ENCODE measurements around the gene CENPU.

CENPU gene

DNA sequence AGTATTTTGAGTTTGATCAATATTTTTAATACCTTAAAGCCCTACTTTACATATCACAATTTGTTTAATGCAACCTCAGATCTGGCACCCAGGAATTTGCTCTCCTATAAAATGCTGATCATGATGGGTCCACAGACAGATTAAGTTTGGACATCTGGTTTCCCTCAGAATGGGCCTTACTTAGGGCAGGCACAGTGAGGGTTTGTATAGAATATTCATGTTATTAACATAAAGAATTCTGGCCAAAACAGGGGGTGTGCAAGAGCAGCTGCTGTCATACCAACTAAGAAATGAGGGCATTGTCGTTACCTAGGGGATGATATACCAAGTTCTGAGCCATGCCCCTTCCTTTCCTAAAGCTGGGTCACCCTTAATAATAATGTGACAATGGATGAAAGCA lies 37.5 kb upstream of the CENPU start:
- TF ChIP-seq, protein P1, sequence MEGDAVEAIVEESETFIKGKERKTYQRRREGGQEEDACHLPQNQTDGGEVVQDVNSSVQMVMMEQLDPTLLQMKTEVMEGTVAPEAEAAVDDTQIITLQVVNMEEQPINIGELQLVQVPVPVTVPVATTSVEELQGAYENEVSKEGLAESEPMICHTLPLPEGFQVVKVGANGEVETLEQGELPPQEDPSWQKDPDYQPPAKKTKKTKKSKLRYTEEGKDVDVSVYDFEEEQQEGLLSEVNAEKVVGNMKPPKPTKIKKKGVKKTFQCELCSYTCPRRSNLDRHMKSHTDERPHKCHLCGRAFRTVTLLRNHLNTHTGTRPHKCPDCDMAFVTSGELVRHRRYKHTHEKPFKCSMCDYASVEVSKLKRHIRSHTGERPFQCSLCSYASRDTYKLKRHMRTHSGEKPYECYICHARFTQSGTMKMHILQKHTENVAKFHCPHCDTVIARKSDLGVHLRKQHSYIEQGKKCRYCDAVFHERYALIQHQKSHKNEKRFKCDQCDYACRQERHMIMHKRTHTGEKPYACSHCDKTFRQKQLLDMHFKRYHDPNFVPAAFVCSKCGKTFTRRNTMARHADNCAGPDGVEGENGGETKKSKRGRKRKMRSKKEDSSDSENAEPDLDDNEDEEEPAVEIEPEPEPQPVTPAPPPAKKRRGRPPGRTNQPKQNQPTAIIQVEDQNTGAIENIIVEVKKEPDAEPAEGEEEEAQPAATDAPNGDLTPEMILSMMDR (conservative IDR thresholded peaks at IDR 0.05; ENCODE audit: low read length): no peak
- no peak overlapping the region for H3K4me3 ChIP-seq (ENCODE audit: low read length)
- DNase-seq (ENCODE audit: low read depth): no peak

DNA sequence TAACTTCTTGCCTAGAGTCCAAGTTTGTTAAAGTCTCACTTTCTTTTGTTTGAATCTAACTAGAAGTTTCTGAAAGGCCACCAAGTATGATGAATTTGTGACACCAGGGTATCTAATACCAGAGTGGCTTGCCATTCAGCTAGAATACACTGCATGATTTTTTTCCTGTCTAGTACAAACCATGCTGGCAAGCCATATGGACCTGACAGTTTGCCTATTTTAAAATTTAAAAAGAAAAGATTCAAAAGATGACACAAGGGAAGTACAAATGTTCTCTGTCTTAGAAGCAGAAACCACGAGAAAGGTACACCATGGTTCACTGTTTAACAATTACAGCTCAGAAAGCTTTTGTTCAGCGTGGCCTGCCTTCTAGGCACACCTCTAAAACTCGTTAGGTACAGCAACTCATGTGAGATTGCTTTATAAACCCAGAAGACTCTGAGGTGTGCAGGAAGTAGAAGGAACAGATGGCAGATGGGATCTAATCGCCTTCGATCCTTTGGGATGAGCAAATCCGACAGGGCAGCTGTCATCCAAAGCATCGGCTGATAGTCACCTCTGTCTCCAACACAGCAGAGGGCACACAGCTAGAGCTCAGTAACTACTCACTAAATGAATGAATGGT lies 35.4 kb upstream of the CENPU start:
- TF ChIP-seq, protein P1 (conservative IDR thresholded peaks at IDR 0.05; ENCODE audit: low read length): no peak
- no peak overlapping the region for H3K4me3 ChIP-seq (ENCODE audit: low read length)
- DNase-seq (ENCODE audit: low read depth): no peak

DNA sequence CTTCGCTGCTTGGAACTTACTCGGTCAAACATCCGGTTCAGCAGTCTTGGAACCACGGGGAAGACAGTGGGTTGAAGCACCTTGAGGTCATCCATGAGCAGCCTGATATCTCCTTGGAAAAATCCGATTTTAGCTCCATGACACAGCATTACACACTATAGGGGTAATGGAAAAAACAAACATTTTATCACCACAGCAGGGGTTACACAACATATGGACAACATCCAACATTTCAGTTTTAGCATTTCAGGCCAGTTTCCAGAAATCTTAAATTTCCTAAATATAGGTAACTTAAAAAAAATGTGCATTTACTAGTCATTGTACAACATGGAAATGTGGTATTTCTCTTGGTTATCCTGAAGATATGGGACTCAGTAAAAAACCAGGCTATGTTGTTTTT lies 34.4 kb upstream of the CENPU start:
- TF ChIP-seq, protein P1 (conservative IDR thresholded peaks at IDR 0.05; ENCODE audit: low read length): no peak
- H3K4me3 ChIP-seq (ENCODE audit: low read length): no peak overlapping the region
- no peak for DNase-seq (ENCODE audit: low read depth)

DNA sequence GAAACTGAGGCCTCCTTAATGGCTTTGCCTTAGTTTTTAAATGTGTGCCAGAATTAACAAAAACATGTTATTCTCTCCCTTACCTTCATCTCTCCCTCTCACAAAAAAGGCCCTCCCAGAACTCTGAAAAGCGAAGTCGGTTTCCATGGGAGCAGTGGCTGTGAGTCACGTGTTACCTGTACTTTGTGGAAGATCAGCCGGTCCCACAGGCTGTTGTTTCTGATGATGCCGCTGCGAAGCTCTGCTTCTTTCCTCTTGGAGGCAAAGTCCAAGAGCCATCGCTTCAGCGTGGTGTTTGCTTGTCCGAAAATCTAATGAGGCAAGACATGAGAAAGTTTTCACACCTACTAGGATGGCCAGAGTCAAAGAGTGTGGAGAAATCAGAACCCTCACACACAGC lies 32.5 kb upstream of the CENPU start:
- no peak for DNase-seq (ENCODE audit: low read depth)
- TF ChIP-seq, protein P1 (conservative IDR thresholded peaks at IDR 0.05; ENCODE audit: low read length): no peak
- H3K4me3 ChIP-seq (ENCODE audit: low read length): no peak overlapping the region

DNA sequence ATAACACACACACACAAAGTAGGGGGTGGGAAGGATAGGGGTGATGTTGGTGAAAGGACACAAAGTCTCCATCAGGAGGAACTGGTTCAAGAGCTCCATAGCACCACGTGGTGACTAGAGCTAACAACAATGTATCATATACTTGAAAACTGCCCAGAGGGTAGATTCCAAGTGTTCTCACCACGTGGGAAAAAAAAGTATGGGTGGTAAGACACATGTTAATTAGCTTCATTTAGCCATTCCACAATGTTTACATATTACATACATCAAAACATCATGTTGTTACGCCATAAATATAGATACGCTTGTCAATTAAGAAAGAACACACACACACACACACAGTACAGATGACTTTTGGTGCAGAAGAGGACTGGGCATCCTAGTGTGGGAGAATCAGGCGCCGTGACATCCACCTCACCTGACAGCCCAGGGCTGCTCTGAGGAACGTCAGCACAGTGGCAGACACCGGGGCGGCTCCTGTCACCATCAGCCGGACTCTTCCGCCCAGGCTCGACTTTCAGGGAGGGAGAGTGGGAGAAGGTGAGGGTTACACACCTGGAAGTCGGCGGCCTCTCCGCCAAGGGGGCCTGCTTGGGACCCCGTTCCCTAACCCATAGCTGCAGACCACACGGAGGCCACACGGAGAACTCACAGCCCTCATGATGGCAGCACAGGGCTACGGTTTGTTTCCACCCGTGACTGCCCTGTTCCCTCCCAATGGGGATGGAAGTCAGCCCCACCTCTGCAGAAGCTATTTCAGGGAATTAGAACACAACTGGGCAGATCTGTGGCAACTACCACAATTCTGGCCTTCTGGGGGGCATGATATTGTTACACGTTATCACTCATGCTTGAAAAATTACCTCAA lies 31.8 kb upstream of the CENPU start:
- no peak for DNase-seq (ENCODE audit: low read depth)
- no peak overlapping the region for H3K4me3 ChIP-seq (ENCODE audit: low read length)
- TF ChIP-seq, protein P1 (conservative IDR thresholded peaks at IDR 0.05; ENCODE audit: low read length): no peak

DNA sequence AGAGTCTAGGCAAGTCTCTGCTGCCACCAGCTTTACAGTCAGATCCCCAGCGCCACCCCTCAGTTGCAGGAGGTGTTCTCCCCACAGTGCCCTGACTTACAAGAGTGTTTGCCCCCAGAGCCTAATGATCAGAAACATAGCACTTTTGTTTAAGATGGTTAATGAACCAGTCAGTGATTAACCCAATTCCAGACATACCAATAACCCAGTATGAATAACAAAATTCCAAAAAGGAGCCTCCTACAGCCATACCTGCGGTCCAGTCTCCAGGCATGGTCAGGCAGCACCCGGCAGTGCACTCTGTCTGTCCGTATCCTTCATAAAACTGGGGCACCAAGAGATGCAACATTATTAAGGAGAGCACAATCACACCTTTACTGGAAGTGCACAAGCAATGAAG lies 30.7 kb upstream of the CENPU start:
- TF ChIP-seq, protein P1 (conservative IDR thresholded peaks at IDR 0.05; ENCODE audit: low read length): no peak
- H3K4me3 ChIP-seq (ENCODE audit: low read length): no peak overlapping the region
- DNase-seq (ENCODE audit: low read depth): no peak

Data from AG10803 (cell line).